DND-41 (cell line): Measurements from ENCODE around the gene CD300H.

Experiments
- ATAC-seq: fragments of 200-7000 bp; cut with Tn5 transposase; 3 replicates; pipeline ENCODE4 v1.9.1; 2021; ENCODE audit warnings: low read depth; ENCODE audit not compliant: insufficient read depth
- DNase-seq: peaks from one replicate; pipeline ENCODE4 v3.0.0-alpha.2; 2020
- H2AFZ ChIP-seq: 2 replicates; pipeline ENCODE4 v1.6.0; 2012; ENCODE audit warnings: low read depth, low read length
- H3K27ac ChIP-seq: 2 replicates; pipeline ENCODE4 v1.5.1; 2012; ENCODE audit warnings: low read length, inconsistent platforms
- H3K27me3 ChIP-seq: fragments of 200-600 bp; sonication (generic); 2 replicates; pipeline ENCODE4 v1.6.0; 2012; ENCODE audit warnings: low read length, mild to moderate bottlenecking, inconsistent platforms; ENCODE audit not compliant: insufficient read depth, poor library complexity
- H3K36me3 ChIP-seq: 2 replicates; pipeline ENCODE4 v1.5.1; 2012; ENCODE audit warnings: low read length, inconsistent platforms; ENCODE audit not compliant: insufficient read depth
- H3K4me1 ChIP-seq: 2 replicates; pipeline ENCODE4 v1.5.1; 2012; ENCODE audit warnings: mild to moderate bottlenecking, low read length; ENCODE audit not compliant: insufficient read depth
- H3K4me2 ChIP-seq: 2 replicates; pipeline ENCODE4 v1.6.0; 2012; ENCODE audit warnings: mild to moderate bottlenecking, moderate library complexity, low read length, inconsistent platforms; ENCODE audit not compliant: insufficient read depth
- H3K4me3 ChIP-seq, 2 experiments: fragments of 200-600 bp in 1 of 2; shearing (Covaris generic) in 1 of 2; 2 replicates each; pipeline ENCODE4 v1.5.1; 2012 to 2016; ENCODE audit warnings: inconsistent platforms in 2 of 2, low read length in 2 of 2, mild to moderate bottlenecking in 2 of 2, low read depth in 1 of 2, moderate library complexity in 1 of 2
- H3K79me2 ChIP-seq: 2 replicates; pipeline ENCODE4 v1.6.0; 2012; ENCODE audit warnings: low read length, inconsistent platforms; ENCODE audit not compliant: insufficient read depth
- H3K9ac ChIP-seq: 2 replicates; pipeline ENCODE4 v1.6.0; 2012; ENCODE audit warnings: low read depth, mild to moderate bottlenecking, inconsistent platforms, low read length, moderate library complexity
- H3K9me3 ChIP-seq: 2 replicates; pipeline ENCODE4 v1.5.1; 2012; ENCODE audit warnings: low read length, moderate library complexity, mild to moderate bottlenecking, inconsistent platforms; ENCODE audit not compliant: insufficient read depth, severe bottlenecking
- H4K20me1 ChIP-seq: 2 replicates; pipeline ENCODE4 v1.6.0; 2012; ENCODE audit warnings: low read length; ENCODE audit not compliant: insufficient read depth
- EZH2 ChIP-seq: IDR thresholded peaks from 3 replicates; pipeline ENCODE4 v1.6.1; 2012; ENCODE audit warnings: borderline replicate concordance, low read depth, mild to moderate bottlenecking, moderate library complexity, low read length, inconsistent platforms; ENCODE audit not compliant: severe bottlenecking
- TF ChIP-seq, protein P1 (sequence below): IDR thresholded peaks from 2 replicates; pipeline ENCODE4 v1.5.1; 2012; ENCODE audit warnings: borderline replicate concordance, low read length, moderate library complexity, mild to moderate bottlenecking; ENCODE audit not compliant: poor library complexity, severe bottlenecking; ENCODE audit errors: extremely low read depth

Gene CD300H

DNA sequence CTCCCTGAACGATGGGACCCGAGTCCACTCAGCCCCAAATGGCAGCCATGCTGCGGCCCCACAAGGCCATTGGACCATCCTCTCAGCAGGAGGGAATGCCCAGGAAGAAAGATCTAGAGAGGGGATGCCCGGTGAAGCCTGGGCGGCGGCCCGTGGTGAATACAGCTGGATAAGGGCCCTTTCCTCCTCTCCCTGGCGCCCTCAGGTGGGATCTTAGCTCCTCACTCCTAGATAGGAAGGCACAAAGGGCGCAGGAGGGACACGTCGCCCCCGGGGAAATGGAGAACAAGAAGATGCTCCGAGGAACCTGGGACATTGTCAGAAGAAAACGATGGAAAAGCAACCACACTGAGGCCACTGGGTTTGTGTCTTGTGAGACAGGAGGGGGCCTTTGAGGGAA lies 23.9 kb downstream of the CD300H start:
- no peak for DNase-seq
- Histone ChIP-seq H3K36me3 (no peaks in the 10 kb centered on the region), H3K4me2 (no peak overlapping the region), H3K27ac (no peak overlapping the region), H3K4me3 (no peak overlapping the region), H3K9ac (no peak overlapping the region), H3K79me2 (no peaks in the 10 kb centered on the region), H4K20me1 (0 out of 2 replicates have a peak, but pooled peaks cover 4% of the 10 kb centered on the region), H3K4me1 (0 out of 2 replicates have a peak, but pooled peaks cover 3% of the 10 kb centered on the region), H3K27me3 (peaks cover 6% of the 10 kb centered on the region), H3K9me3 (no peaks in the 10 kb centered on the region), H2AFZ (no peak overlapping the region)
- no peak for TF ChIP-seq EZH2
- TF ChIP-seq, protein P1, sequence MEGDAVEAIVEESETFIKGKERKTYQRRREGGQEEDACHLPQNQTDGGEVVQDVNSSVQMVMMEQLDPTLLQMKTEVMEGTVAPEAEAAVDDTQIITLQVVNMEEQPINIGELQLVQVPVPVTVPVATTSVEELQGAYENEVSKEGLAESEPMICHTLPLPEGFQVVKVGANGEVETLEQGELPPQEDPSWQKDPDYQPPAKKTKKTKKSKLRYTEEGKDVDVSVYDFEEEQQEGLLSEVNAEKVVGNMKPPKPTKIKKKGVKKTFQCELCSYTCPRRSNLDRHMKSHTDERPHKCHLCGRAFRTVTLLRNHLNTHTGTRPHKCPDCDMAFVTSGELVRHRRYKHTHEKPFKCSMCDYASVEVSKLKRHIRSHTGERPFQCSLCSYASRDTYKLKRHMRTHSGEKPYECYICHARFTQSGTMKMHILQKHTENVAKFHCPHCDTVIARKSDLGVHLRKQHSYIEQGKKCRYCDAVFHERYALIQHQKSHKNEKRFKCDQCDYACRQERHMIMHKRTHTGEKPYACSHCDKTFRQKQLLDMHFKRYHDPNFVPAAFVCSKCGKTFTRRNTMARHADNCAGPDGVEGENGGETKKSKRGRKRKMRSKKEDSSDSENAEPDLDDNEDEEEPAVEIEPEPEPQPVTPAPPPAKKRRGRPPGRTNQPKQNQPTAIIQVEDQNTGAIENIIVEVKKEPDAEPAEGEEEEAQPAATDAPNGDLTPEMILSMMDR = no peak
- ATAC-seq = no peak

DNA sequence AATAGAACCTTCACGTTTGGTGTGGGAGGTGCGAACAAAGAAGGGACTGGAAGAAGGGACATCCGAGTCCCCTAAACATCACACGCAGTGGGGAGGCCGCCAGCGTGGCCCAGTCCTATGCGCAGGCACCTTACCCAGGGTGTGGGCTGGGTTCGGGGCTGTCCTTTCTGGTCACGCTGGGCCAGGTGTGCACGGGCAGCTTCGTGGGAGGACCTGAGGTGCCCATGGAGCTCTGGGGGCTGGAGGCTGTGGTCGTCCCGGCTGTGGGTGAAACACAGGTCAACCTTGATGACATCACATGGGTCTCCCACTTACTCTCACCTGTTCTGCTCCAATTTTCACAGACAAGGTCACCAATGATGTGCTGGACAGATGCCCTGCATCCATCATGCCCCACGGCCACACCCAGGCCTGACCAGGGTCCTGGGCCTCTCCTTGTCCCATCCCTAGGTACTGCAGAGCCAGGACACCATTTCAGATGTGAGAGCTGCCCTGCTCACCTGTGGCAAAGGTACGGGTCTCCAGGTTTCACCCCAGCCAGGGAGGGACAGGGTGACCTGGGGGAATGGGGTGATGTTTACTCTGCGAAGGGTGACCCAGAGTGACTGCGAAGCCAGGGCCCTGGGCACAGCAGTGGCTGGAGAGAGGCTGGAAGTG lies 24.5 kb downstream of the CD300H start:
- no peak for DNase-seq
- Histone ChIP-seq H3K27me3 (peaks cover 12% of the 10 kb centered on the region), H3K27ac (no peak overlapping the region), H3K9me3 (no peaks in the 10 kb centered on the region), H2AFZ (no peak overlapping the region), H3K36me3 (no peaks in the 10 kb centered on the region), H3K4me1 (0 out of 2 replicates have a peak, but pooled peaks cover 3% of the 10 kb centered on the region), H3K4me2 (no peak overlapping the region), H4K20me1 (0 out of 2 replicates have a peak, but pooled peaks cover 4% of the 10 kb centered on the region), H3K79me2 (no peaks in the 10 kb centered on the region), H3K4me3 (no peak overlapping the region), H3K9ac (no peak overlapping the region)
- no peak for TF ChIP-seq EZH2
- TF ChIP-seq, protein P1 = no peak
- no peak for ATAC-seq

DNA sequence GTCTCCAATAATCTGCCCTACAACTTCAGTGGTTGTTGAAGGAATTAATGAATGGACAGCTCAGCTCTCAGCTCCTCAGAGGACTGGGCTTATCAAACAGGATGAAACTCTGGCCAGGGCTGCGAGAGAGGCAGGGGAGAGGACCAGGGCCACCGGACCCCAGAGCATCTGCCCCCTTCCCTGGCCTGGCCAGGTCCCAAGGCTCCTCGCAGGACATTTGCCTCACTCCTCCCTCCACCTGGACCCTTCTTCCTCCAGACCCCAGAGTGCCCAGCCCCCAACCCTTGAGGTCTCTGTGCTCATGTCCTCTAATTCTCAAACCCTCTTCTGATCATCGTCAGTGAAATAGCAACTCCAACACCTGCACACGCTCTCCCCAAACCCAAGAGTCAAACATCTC lies 25.1 kb downstream of the CD300H start:
- Histone ChIP-seq H3K9ac (no peak overlapping the region), H3K36me3 (no peaks in the 10 kb centered on the region), H2AFZ (no peak overlapping the region), H3K4me2 (no peak overlapping the region), H3K27ac (no peak overlapping the region), H3K9me3 (no peaks in the 10 kb centered on the region), H4K20me1 (0 out of 2 replicates have a peak, but pooled peaks cover 4% of the 10 kb centered on the region), H3K79me2 (no peaks in the 10 kb centered on the region), H3K27me3 (peaks cover 12% of the 10 kb centered on the region), H3K4me1 (no peaks in the 10 kb centered on the region), H3K4me3 (no peak overlapping the region)
- ATAC-seq (no peak), DNase-seq (no peak)
- TF ChIP-seq EZH2 = no peak

DNA sequence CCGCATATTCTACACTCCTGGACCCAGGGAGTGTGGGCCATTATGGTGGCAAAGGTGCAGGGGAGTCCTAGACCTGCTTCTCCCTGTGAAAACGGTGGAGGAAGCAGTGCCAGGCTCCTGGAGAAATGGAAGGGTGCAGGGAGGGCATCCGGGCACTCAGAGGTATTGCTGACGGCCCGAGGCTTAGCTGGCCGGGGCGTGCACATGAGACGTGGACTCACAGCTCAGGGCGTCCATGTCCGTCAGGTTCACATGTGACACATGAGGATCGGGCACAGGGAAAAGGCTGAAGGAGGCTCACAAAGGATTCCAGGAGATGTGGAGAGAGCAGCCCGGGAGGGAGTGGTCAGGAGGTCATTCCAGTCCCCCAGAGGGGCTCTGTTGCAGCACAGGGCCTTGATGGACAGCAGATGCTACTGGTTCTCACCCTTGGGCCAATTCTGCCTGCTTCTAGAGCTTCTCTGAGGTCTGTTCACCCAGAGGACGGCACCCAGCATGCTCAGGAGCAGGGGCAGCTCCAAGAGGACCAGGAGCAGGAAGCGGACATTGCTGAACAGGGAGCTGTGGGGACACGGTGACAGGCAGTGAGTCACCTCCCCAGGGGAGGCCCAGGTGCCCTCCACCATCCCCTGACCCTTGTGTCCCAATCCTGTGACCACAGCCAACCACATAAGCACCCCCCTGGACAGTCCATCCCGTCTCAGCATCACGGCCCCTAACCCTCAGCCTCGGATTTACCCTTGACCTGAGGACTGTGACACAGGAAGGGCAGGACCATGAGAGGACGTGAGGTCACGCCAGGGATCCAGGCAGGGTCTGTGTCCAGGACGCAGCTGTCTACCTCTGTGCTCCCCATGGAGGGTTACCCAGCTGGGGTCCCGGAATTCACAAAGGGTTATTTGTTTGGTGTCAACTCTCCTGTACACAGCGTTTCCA lies 25.9 kb downstream of the CD300H start:
- no peak for ATAC-seq
- Histone ChIP-seq H3K9ac (no peak overlapping the region), H2AFZ (no peak overlapping the region), H3K27ac (no peak overlapping the region), H3K4me3 (no peak overlapping the region), H4K20me1 (0 out of 2 replicates have a peak, but pooled peaks cover 4% of the 10 kb centered on the region), H3K4me2 (no peak overlapping the region), H3K27me3 (peaks cover 15% of the 10 kb centered on the region), H3K79me2 (no peaks in the 10 kb centered on the region), H3K4me1 (no peaks in the 10 kb centered on the region), H3K36me3 (no peaks in the 10 kb centered on the region), H3K9me3 (no peaks in the 10 kb centered on the region)
- TF ChIP-seq, protein P1 = no peak
- TF ChIP-seq EZH2 = no peak
- DNase-seq = no peak
